K562 (cell line): ENCODE results near the gene KMT5C.

ENCODE experiments used
- ADNP ChIP-seq: fragments of 200-800 bp; sonication (Bioruptor generic); IDR thresholded peaks from 2 replicates; pipeline ENCODE4 v1.6.1; 2016; ENCODE audit warnings: missing genetic modification characterization, missing compliant biosample characterization
- ESRRA ChIP-seq: fragments of 450-650 bp; IDR thresholded peaks from 2 replicates; pipeline ENCODE4 v1.6.1; 2014; ENCODE audit warnings: low read depth, mild to moderate bottlenecking, moderate library complexity, borderline replicate concordance
- JUN ChIP-seq, 2 experiments: sonication (generic) in 1 of 2; formaldehyde crosslinking in 1 of 2; IDR thresholded peaks; 2 replicates each; pipeline versions ENCODE4 v1.6.1 to v1.8.0; 2012 to 2022; ENCODE audit warnings: borderline replicate concordance in 2 of 2, mild to moderate bottlenecking in 2 of 2, improper control_type of control experiment in 1 of 2, low read depth in 1 of 2, low read length in 1 of 2, missing genetic modification reagents in 1 of 2
- POLR2AphosphoS5 ChIP-seq: IDR thresholded peaks from 2 replicates; pipeline ENCODE4 v1.6.1; 2011; ENCODE audit warnings: mild to moderate bottlenecking, low read depth, low read length, moderate library complexity; ENCODE audit not compliant: control insufficient read depth, insufficient read depth
- SIN3A ChIP-seq, 2 experiments: fragments of 150-350 bp in 1 of 2; IDR thresholded peaks; 2 replicates each; pipeline ENCODE4 v1.6.1; 2011 to 2016; ENCODE audit warnings: borderline replicate concordance in 2 of 2, low read depth in 2 of 2, low read length in 2 of 2, mild to moderate bottlenecking in 2 of 2, moderate library complexity in 2 of 2; ENCODE audit not compliant: control insufficient read depth in 1 of 2
- ZSCAN29 ChIP-seq: fragments of 450-650 bp; IDR thresholded peaks from 2 replicates; pipeline ENCODE4 v1.6.1; 2017
- TF ChIP-seq, protein P1 (sequence below), 3 experiments: IDR thresholded peaks in 2 of 3; conservative IDR thresholded peaks in 1 of 3; 2 replicates each; pipeline ENCODE4 v1.5.1; 2011 to 2012; ENCODE audit warnings: low read length in 3 of 3, mild to moderate bottlenecking in 3 of 3, control low read depth in 2 of 3, improper control_type of control experiment in 1 of 3, inconsistent platforms in 1 of 3, low read depth in 1 of 3, mixed read lengths in 1 of 3, moderate library complexity in 1 of 3; ENCODE audit not compliant: insufficient read depth in 2 of 3

DNA sequence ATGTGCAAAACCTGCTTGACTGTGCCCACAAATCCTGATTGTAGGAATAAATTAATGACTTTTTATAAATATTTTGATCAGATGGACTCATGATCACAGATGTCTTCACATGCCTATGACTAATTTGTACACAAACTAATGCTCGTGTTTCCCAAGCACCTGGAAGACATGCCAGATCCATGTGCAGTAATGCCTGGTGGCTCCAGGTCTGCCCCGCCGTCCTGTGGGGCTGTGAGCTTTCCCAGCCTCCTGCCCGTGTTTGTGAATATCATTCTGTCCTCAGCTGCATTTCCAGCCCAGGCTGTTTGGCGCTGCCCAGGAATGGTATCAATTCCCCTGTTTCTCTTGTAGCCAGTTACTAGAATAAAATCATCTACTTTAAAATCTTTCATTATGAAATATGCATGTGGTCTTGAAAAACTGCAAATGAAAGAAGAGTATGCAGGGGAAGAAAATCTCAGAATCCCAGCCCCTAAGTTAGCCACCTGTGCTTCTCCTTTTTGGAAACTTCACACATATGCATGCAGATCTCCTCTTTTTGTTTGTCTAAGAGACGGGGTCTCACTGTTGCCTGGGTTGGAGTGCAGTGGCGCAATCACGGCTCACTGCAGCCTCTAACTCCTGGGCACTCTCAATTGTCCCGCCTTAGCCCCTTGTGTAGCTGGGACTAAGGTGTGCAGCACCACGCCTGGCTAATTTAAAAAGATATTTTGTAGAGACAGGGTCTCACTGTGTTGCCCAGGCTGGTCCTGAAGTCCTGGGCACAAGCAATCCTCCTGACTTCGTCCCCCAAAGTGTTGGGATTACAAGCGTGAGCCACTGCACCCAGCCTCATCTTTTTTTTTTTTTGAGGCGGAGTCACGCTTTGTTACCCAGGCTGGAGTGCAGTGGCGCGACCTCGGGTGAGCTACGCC is 52.3 kb downstream of the KMT5C start:
- TF ChIP-seq, protein P1, sequence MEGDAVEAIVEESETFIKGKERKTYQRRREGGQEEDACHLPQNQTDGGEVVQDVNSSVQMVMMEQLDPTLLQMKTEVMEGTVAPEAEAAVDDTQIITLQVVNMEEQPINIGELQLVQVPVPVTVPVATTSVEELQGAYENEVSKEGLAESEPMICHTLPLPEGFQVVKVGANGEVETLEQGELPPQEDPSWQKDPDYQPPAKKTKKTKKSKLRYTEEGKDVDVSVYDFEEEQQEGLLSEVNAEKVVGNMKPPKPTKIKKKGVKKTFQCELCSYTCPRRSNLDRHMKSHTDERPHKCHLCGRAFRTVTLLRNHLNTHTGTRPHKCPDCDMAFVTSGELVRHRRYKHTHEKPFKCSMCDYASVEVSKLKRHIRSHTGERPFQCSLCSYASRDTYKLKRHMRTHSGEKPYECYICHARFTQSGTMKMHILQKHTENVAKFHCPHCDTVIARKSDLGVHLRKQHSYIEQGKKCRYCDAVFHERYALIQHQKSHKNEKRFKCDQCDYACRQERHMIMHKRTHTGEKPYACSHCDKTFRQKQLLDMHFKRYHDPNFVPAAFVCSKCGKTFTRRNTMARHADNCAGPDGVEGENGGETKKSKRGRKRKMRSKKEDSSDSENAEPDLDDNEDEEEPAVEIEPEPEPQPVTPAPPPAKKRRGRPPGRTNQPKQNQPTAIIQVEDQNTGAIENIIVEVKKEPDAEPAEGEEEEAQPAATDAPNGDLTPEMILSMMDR (IDR thresholded peaks at IDR 0.05 in 2 of 3, conservative IDR thresholded peaks at IDR 0.05 in 1 of 3; ENCODE audit: insufficient read depth in 2 of 3, low read depth in 1 of 3, low read length in 3 of 3) = no peak
- no peak for TF ChIP-seq ESRRA
- no peak for TF ChIP-seq POLR2AphosphoS5
- no peak for TF ChIP-seq JUN (IDR thresholded peaks at IDR 0.05; ENCODE audit: borderline replicate concordance, low read depth, low read length)
- no peak for TF ChIP-seq JUN (CRISPR knock-in tag; IDR thresholded peaks at IDR 0.05; ENCODE audit: borderline replicate concordance)
- no peak for TF ChIP-seq SIN3A (IDR thresholded peaks at IDR 0.05; ENCODE audit: borderline replicate concordance in 2 of 2, control insufficient read depth in 1 of 2, low read depth in 2 of 2, low read length in 2 of 2)
- no peak for TF ChIP-seq ZSCAN29
- TF ChIP-seq ADNP = no peak
